ENCODE data around the gene KCNQ1. TPM values are rescaled to one million over a fixed set of nuclear protein-coding genes. Genes with fewer than 3 reads are reported as not detected.

Gene KCNQ1
- total and polyA plus RNA-seq, 2 experiments from 2014 or later: 0.45 to 0.87 TPM

- no peak overlapping the region; the same call in 1 of the 2 replicates for H3K4me3 ChIP-seq
- TF ChIP-seq, protein P1, sequence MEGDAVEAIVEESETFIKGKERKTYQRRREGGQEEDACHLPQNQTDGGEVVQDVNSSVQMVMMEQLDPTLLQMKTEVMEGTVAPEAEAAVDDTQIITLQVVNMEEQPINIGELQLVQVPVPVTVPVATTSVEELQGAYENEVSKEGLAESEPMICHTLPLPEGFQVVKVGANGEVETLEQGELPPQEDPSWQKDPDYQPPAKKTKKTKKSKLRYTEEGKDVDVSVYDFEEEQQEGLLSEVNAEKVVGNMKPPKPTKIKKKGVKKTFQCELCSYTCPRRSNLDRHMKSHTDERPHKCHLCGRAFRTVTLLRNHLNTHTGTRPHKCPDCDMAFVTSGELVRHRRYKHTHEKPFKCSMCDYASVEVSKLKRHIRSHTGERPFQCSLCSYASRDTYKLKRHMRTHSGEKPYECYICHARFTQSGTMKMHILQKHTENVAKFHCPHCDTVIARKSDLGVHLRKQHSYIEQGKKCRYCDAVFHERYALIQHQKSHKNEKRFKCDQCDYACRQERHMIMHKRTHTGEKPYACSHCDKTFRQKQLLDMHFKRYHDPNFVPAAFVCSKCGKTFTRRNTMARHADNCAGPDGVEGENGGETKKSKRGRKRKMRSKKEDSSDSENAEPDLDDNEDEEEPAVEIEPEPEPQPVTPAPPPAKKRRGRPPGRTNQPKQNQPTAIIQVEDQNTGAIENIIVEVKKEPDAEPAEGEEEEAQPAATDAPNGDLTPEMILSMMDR (conservative IDR thresholded peaks at IDR 0.05; ENCODE audit: low read depth in 2 of 2): no peak
- TF ChIP-seq POLR2AphosphoS5 (IDR thresholded peaks at IDR 0.05; ENCODE audit: low read depth) (no peak), CREB1 (CRISPR knock-in tag; IDR thresholded peaks at IDR 0.05; ENCODE audit: low read depth) (no peak), NANOG (IDR thresholded peaks at IDR 0.05; ENCODE audit: borderline replicate concordance) (no peak), JUNB (IDR thresholded peaks at IDR 0.05; ENCODE audit: unreplicated experiment) (no peak)
- TF ChIP-seq, protein P2, sequence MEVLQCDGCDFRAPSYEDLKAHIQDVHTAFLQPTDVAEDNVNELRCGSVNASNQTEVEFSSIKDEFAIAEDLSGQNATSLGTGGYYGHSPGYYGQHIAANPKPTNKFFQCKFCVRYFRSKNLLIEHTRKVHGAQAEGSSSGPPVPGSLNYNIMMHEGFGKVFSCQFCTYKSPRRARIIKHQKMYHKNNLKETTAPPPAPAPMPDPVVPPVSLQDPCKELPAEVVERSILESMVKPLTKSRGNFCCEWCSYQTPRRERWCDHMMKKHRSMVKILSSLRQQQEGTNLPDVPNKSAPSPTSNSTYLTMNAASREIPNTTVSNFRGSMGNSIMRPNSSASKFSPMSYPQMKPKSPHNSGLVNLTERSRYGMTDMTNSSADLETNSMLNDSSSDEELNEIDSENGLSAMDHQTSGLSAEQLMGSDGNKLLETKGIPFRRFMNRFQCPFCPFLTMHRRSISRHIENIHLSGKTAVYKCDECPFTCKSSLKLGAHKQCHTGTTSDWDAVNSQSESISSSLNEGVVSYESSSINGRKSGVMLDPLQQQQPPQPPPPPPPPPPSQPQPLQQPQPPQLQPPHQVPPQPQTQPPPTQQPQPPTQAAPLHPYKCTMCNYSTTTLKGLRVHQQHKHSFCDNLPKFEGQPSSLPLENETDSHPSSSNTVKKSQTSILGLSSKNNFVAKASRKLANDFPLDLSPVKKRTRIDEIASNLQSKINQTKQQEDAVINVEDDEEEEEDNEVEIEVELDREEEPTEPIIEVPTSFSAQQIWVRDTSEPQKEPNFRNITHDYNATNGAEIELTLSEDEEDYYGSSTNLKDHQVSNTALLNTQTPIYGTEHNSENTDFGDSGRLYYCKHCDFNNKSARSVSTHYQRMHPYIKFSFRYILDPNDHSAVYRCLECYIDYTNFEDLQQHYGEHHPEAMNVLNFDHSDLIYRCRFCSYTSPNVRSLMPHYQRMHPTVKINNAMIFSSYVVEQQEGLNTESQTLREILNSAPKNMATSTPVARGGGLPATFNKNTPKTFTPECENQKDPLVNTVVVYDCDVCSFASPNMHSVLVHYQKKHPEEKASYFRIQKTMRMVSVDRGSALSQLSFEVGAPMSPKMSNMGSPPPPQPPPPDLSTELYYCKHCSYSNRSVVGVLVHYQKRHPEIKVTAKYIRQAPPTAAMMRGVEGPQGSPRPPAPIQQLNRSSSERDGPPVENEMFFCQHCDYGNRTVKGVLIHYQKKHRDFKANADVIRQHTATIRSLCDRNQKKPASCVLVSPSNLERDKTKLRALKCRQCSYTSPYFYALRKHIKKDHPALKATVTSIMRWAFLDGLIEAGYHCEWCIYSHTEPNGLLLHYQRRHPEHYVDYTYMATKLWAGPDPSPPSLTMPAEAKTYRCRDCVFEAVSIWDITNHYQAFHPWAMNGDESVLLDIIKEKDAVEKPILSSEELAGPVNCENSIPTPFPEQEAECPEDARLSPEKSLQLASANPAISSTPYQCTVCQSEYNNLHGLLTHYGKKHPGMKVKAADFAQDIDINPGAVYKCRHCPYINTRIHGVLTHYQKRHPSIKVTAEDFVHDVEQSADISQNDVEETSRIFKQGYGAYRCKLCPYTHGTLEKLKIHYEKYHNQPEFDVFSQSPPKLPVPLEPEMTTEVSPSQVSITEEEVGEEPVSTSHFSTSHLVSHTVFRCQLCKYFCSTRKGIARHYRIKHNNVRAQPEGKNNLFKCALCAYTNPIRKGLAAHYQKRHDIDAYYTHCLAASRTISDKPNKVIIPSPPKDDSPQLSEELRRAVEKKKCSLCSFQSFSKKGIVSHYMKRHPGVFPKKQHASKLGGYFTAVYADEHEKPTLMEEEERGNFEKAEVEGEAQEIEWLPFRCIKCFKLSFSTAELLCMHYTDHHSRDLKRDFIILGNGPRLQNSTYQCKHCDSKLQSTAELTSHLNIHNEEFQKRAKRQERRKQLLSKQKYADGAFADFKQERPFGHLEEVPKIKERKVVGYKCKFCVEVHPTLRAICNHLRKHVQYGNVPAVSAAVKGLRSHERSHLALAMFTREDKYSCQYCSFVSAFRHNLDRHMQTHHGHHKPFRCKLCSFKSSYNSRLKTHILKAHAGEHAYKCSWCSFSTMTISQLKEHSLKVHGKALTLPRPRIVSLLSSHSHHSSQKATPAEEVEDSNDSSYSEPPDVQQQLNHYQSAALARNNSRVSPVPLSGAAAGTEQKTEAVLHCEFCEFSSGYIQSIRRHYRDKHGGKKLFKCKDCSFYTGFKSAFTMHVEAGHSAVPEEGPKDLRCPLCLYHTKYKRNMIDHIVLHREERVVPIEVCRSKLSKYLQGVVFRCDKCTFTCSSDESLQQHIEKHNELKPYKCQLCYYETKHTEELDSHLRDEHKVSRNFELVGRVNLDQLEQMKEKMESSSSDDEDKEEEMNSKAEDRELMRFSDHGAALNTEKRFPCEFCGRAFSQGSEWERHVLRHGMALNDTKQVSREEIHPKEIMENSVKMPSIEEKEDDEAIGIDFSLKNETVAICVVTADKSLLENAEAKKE (CRISPR knock-in tag; IDR thresholded peaks at IDR 0.05): no peak
- H3K79me2 ChIP-seq (replicated peaks; ENCODE audit: insufficient read depth): no peaks in the 10 kb centered on the region
- no peak overlapping the region for H3K4me2 ChIP-seq
- Mint-ChIP-seq H3K9me3 (peaks cover 8% of the 10 kb centered on the region), H3K4me1 (peaks cover 47% of the 10 kb centered on the region), H3K27ac (no peak overlapping the region), H3K36me3 (ENCODE audit: low read depth) (peaks cover 5% of the 10 kb centered on the region; the same call in 1 of the 3 replicates), H3K27me3 (ENCODE audit: insufficient read depth, low read depth, poor library complexity) (peaks cover 74% of the 10 kb centered on the region), H3K4me3 (no peak overlapping the region; the same call in 2 of the 3 replicates)
- no peak for DNase-seq (ENCODE audit: low spot score)
- no peaks in the 10 kb centered on the region for H4K20me1 ChIP-seq (replicated peaks; ENCODE audit: insufficient read depth)
- H3K36me3 ChIP-seq (ENCODE audit: insufficient read depth): no peaks in the 10 kb centered on the region
- no peak overlapping the region for H2AFZ ChIP-seq
- peaks cover 23% of the 10 kb centered on the region; the same call in 1 of the 2 replicates for H3F3A ChIP-seq (replicated peaks; ENCODE audit: low read depth)
- peaks cover 42% of the 10 kb centered on the region for H3K4me1 ChIP-seq (ENCODE audit: insufficient read depth)
- H3K27me3 ChIP-seq (ENCODE audit: insufficient read depth): peaks cover 91% of the 10 kb centered on the region
- H3K9me2 ChIP-seq (ENCODE audit: insufficient read depth): no peaks in the 10 kb centered on the region
- no peak overlapping the region for H3K27ac ChIP-seq (ENCODE audit: low read depth)
- no peak for ATAC-seq
Measured at GRCh38 chr11:2867142-2867541, 422.3 kb downstream of the KCNQ1 start.

All from GM23338 (cell line).